Panc1 (cell line): ENCODE results near the gene GALNT9.

ENCODE experiments used
- POLR2AphosphoS5 ChIP-seq: IDR thresholded peaks from 2 replicates; pipeline ENCODE4 v1.6.1; 2012; ENCODE audit warnings: mild to moderate bottlenecking, low read depth, low read length, moderate library complexity
- SIN3A ChIP-seq: IDR thresholded peaks from 2 replicates; pipeline ENCODE4 v1.6.1; 2012; ENCODE audit warnings: low read depth, mild to moderate bottlenecking, low read length, moderate library complexity, borderline replicate concordance; ENCODE audit not compliant: insufficient read depth
- TCF7L2 ChIP-seq: IDR thresholded peaks from 2 replicates; pipeline ENCODE4 v1.6.1; 2011; ENCODE audit warnings: mild to moderate bottlenecking, low read depth, low read length, inconsistent platforms
- TF ChIP-seq, protein P1 (sequence below): fragments of 450-650 bp; IDR thresholded peaks from 2 replicates; pipeline ENCODE4 v1.5.1; 2017; ENCODE audit warnings: mild to moderate bottlenecking
- TF ChIP-seq, protein P2 (sequence below), 2 experiments: IDR thresholded peaks; 2 replicates each; pipeline ENCODE4 v1.6.1; 2011 to 2012; ENCODE audit warnings: low read depth in 2 of 2, control low read depth in 1 of 2, low read length in 1 of 2, mild to moderate bottlenecking in 1 of 2, moderate library complexity in 1 of 2; ENCODE audit not compliant: insufficient read depth in 1 of 2

GRCh38 chr12:132251741-132252490 lies 77.5 kb downstream of the GALNT9 start:
- TF ChIP-seq, protein P1, sequence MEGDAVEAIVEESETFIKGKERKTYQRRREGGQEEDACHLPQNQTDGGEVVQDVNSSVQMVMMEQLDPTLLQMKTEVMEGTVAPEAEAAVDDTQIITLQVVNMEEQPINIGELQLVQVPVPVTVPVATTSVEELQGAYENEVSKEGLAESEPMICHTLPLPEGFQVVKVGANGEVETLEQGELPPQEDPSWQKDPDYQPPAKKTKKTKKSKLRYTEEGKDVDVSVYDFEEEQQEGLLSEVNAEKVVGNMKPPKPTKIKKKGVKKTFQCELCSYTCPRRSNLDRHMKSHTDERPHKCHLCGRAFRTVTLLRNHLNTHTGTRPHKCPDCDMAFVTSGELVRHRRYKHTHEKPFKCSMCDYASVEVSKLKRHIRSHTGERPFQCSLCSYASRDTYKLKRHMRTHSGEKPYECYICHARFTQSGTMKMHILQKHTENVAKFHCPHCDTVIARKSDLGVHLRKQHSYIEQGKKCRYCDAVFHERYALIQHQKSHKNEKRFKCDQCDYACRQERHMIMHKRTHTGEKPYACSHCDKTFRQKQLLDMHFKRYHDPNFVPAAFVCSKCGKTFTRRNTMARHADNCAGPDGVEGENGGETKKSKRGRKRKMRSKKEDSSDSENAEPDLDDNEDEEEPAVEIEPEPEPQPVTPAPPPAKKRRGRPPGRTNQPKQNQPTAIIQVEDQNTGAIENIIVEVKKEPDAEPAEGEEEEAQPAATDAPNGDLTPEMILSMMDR = no peak
- TF ChIP-seq POLR2AphosphoS5 (no peak), SIN3A (no peak), TCF7L2 (no peak)
- TF ChIP-seq, protein P2, sequence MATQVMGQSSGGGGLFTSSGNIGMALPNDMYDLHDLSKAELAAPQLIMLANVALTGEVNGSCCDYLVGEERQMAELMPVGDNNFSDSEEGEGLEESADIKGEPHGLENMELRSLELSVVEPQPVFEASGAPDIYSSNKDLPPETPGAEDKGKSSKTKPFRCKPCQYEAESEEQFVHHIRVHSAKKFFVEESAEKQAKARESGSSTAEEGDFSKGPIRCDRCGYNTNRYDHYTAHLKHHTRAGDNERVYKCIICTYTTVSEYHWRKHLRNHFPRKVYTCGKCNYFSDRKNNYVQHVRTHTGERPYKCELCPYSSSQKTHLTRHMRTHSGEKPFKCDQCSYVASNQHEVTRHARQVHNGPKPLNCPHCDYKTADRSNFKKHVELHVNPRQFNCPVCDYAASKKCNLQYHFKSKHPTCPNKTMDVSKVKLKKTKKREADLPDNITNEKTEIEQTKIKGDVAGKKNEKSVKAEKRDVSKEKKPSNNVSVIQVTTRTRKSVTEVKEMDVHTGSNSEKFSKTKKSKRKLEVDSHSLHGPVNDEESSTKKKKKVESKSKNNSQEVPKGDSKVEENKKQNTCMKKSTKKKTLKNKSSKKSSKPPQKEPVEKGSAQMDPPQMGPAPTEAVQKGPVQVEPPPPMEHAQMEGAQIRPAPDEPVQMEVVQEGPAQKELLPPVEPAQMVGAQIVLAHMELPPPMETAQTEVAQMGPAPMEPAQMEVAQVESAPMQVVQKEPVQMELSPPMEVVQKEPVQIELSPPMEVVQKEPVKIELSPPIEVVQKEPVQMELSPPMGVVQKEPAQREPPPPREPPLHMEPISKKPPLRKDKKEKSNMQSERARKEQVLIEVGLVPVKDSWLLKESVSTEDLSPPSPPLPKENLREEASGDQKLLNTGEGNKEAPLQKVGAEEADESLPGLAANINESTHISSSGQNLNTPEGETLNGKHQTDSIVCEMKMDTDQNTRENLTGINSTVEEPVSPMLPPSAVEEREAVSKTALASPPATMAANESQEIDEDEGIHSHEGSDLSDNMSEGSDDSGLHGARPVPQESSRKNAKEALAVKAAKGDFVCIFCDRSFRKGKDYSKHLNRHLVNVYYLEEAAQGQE (IDR thresholded peaks at IDR 0.05; ENCODE audit: insufficient read depth in 1 of 2, low read depth in 2 of 2, low read length in 1 of 2) = no peak
